MM.1S (cell line): ENCODE measurements around the gene RAB3B.
A peak's percentile ranks its signal among the peaks of the same experiment; 100 is the strongest.

Experiments
- DNase-seq: peaks from one replicate; pipeline ENCODE4 v3.0.0-alpha.2; 2015
- H2AFZ ChIP-seq: fragments of 300-600 bp; sonication (generic); 2 replicates; pipeline ENCODE4 v1.6.0; 2016; ENCODE audit warnings: antibody characterized with exemption, low read length
- H3F3A ChIP-seq: fragments of 300-600 bp; sonication (generic); 2 replicates; pipeline ENCODE4 v1.6.1; 2016; ENCODE audit warnings: mild to moderate bottlenecking, antibody characterized with exemption, low read length, moderate library complexity, mixed read lengths; ENCODE audit not compliant: insufficient read depth
- H3K27ac ChIP-seq: fragments of 300-600 bp; sonication (generic); 2 replicates; pipeline ENCODE4 v1.5.1; 2016; ENCODE audit warnings: mild to moderate bottlenecking, low read length
- H3K27me3 ChIP-seq: fragments of 300-600 bp; sonication (generic); replicated peaks from 2 replicates; pipeline ENCODE4 v1.6.0; 2016; ENCODE audit warnings: low read length; ENCODE audit not compliant: insufficient read depth
- H3K36me3 ChIP-seq: fragments of 300-600 bp; sonication (generic); replicated peaks from 2 replicates; pipeline ENCODE4 v1.6.1; 2016; ENCODE audit warnings: mild to moderate bottlenecking, low read length, mixed read lengths; ENCODE audit not compliant: insufficient read depth
- H3K4me1 ChIP-seq: fragments of 300-600 bp; sonication (generic); 2 replicates; pipeline ENCODE4 v1.6.1; 2016; ENCODE audit warnings: low read length, mixed read lengths
- H3K4me2 ChIP-seq: fragments of 300-600 bp; sonication (generic); 2 replicates; pipeline ENCODE4 v1.6.0; 2016; ENCODE audit warnings: low read depth, low read length
- H3K4me3 ChIP-seq: fragments of 300-600 bp; sonication (generic); 2 replicates; pipeline ENCODE4 v1.5.1; 2016; ENCODE audit warnings: low read length, mixed read lengths
- H3K79me2 ChIP-seq: fragments of 300-600 bp; sonication (generic); 2 replicates; pipeline ENCODE4 v1.6.1; 2016; ENCODE audit warnings: mixed run types, low read length, mixed read lengths
- H3K9ac ChIP-seq: fragments of 300-600 bp; sonication (generic); 2 replicates; pipeline ENCODE4 v1.6.1; 2016; ENCODE audit warnings: low read length, mixed read lengths
- H3K9me2 ChIP-seq: fragments of 300-600 bp; sonication (generic); replicated peaks from 2 replicates; pipeline ENCODE4 v1.6.1; 2016; ENCODE audit warnings: mild to moderate bottlenecking, low read length, mixed read lengths; ENCODE audit not compliant: insufficient read depth
- H3K9me3 ChIP-seq: fragments of 300-600 bp; sonication (generic); replicated peaks from 2 replicates; pipeline ENCODE4 v1.6.1; 2016; ENCODE audit warnings: mild to moderate bottlenecking, low read length, mixed read lengths; ENCODE audit not compliant: insufficient read depth
- H4K20me1 ChIP-seq: fragments of 300-600 bp; sonication (generic); 2 replicates; pipeline ENCODE4 v1.6.1; 2016; ENCODE audit warnings: mild to moderate bottlenecking, low read length, moderate library complexity, mixed read lengths; ENCODE audit not compliant: insufficient read depth
- EZH2 ChIP-seq: fragments of 300-600 bp; sonication (generic); optimal IDR thresholded peaks from 2 replicates; pipeline ENCODE3; 2017; ENCODE audit warnings: low read depth, mild to moderate bottlenecking, antibody characterized with exemption, low read length, mixed read lengths
- EZH2phosphoT487 ChIP-seq: fragments of 300-600 bp; sonication (generic); IDR thresholded peaks from 2 replicates; pipeline ENCODE4 v1.6.1; 2018; ENCODE audit warnings: antibody characterized with exemption, low read length
- TF ChIP-seq, protein P1 (sequence below): fragments of 300-600 bp; sonication (generic); IDR thresholded peaks from 2 replicates; pipeline ENCODE4 v1.5.1; 2016; ENCODE audit warnings: antibody characterized with exemption, low read length, mixed read lengths

The RAB3B gene

GRCh38 chr1:52003877-52004276, 13.4 kb upstream of the RAB3B start:
- no peaks in the 10 kb centered on the region for H3K36me3 ChIP-seq

DNA sequence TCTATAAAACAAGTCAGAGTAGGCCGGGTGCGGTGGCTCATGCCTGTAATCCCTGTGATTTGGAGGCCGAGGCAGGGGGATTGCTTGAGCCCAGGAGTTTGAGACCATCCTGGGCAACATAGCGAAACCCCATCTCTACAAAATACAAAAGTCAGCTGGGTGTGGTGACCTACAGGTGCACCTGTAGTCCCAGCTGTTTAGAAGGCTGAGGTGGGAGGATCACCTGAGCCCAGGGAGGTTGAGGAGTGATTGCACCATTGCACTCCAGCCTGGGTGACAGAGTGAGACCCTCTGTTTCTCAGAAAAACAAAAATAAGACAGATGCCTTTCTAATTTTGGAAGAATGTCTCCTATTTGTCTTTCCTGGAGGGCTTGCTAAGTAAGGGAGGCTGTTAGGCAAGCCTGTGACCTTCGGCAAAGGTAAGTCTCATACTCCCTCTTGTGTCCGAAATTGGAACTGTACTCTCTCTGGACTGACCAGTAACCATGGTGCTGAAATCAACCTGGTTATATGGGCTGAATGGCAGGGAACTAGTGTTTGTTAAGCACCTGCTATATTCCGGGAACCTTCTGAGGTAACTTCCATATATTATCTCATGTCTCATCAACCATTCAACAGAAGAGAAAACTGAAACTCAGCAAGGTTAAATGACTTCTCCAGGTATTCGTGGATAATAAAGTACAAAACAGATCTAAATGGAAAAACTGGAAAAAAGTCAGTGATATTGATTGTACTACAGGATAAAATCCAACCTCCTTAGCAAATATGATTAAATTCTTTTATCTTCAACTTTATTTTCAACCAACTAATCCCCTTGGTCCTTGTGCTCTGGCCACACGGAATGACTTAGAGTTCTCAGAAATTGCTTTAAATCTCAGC, 11.8 kb upstream of the RAB3B start:
- peak; percentile 89 for DNase-seq
- TF ChIP-seq, protein P1, sequence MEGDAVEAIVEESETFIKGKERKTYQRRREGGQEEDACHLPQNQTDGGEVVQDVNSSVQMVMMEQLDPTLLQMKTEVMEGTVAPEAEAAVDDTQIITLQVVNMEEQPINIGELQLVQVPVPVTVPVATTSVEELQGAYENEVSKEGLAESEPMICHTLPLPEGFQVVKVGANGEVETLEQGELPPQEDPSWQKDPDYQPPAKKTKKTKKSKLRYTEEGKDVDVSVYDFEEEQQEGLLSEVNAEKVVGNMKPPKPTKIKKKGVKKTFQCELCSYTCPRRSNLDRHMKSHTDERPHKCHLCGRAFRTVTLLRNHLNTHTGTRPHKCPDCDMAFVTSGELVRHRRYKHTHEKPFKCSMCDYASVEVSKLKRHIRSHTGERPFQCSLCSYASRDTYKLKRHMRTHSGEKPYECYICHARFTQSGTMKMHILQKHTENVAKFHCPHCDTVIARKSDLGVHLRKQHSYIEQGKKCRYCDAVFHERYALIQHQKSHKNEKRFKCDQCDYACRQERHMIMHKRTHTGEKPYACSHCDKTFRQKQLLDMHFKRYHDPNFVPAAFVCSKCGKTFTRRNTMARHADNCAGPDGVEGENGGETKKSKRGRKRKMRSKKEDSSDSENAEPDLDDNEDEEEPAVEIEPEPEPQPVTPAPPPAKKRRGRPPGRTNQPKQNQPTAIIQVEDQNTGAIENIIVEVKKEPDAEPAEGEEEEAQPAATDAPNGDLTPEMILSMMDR = peak; percentile 94
- TF ChIP-seq EZH2 = no peak
- Histone ChIP-seq H3K4me2 (no peak overlapping the region), H2AFZ (no peak overlapping the region), H3K36me3 (no peaks in the 10 kb centered on the region), H3K4me1 (peaks cover 6% of the 10 kb centered on the region; the same call in 1 of the 2 replicates), H3K9me3 (no peaks in the 10 kb centered on the region), H3K4me3 (no peak overlapping the region), H3K27me3 (no peaks in the 10 kb centered on the region), H3K27ac (no peak overlapping the region), H3F3A (no peaks in the 10 kb centered on the region), H3K79me2 (no peaks in the 10 kb centered on the region), H4K20me1 (no peaks in the 10 kb centered on the region), H3K9me2 (no peaks in the 10 kb centered on the region), H3K9ac (no peak overlapping the region)

More at GRCh38 chr1:52003877-52004276, 13.4 kb upstream of the RAB3B start:
- DNase-seq = no peak
- Histone ChIP-seq H3K27ac (no peak overlapping the region), H3K4me2 (no peak overlapping the region), H3K9me3 (no peaks in the 10 kb centered on the region), H3K4me1 (peaks cover 6% of the 10 kb centered on the region; the same call in 1 of the 2 replicates), H2AFZ (no peak overlapping the region), H4K20me1 (no peaks in the 10 kb centered on the region), H3K27me3 (no peaks in the 10 kb centered on the region), H3K4me3 (no peak overlapping the region), H3F3A (no peaks in the 10 kb centered on the region), H3K9ac (no peak overlapping the region), H3K79me2 (no peaks in the 10 kb centered on the region), H3K9me2 (no peaks in the 10 kb centered on the region)
- TF ChIP-seq EZH2 (no peak), EZH2phosphoT487 (no peak)
- TF ChIP-seq, protein P1 = no peak

DNA sequence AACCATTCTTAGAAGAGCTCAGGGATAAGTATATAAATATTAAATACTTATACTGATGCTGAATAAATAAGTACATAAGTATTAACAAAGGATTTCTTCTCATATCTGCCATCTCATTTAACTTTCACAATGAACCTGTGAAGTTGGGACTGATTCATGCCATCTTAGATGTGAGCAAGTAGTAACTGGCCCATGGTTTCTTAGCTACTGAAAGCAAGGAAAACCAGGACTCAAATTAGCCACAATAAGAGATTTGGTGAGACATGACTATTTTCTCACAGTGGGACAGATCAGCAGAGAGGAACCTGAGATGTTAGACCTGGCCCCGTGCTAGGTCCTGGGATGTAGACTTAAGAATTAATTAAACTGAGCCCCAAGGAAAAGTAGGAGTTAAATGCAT, 8.2 kb upstream of the RAB3B start:
- no peak overlapping the region for H3K4me3 ChIP-seq
- no peak for DNase-seq
- TF ChIP-seq EZH2phosphoT487 (no peak), EZH2 (no peak)
- TF ChIP-seq, protein P1 = no peak
- no peak overlapping the region for H3K27ac ChIP-seq
- no peaks in the 10 kb centered on the region for H4K20me1 ChIP-seq
- H3K4me1 ChIP-seq = peaks cover 6% of the 10 kb centered on the region; the same call in 1 of the 2 replicates
- no peaks in the 10 kb centered on the region for H3K36me3 ChIP-seq
- H3K9me2 ChIP-seq = no peaks in the 10 kb centered on the region
- H3F3A ChIP-seq = no peaks in the 10 kb centered on the region
- no peak overlapping the region for H2AFZ ChIP-seq
- no peak overlapping the region for H3K4me2 ChIP-seq
- H3K27me3 ChIP-seq = no peaks in the 10 kb centered on the region
- no peak overlapping the region for H3K9ac ChIP-seq
- no peaks in the 10 kb centered on the region for H3K79me2 ChIP-seq
- no peaks in the 10 kb centered on the region for H3K9me3 ChIP-seq
